Thyroid gland (tissue), 4 donors: ENCODE measurements around the gene TMEM184C.

Source experiments
- CTCF ChIP-seq, 6 experiments: fragments of 200-600 bp in 3 of 6; fragments of 450-650 bp in 3 of 6; sonication (generic) in 3 of 6; IDR thresholded peaks; one replicate each; pipeline ENCODE4 v1.5.1; 2016 to 2019; ENCODE audit warnings: antibody characterized with exemption in 6 of 6, mild to moderate bottlenecking in 2 of 6, inconsistent platforms in 1 of 6, moderate library complexity in 1 of 6
- POLR2A ChIP-seq, 2 donors: fragments of 450-650 bp; IDR thresholded peaks; one replicate each; pipeline ENCODE4 v1.6.1; 2017; ENCODE audit warnings: antibody characterized with exemption in 2 of 2, mild to moderate bottlenecking in 2 of 2, moderate library complexity in 1 of 2

DNA sequence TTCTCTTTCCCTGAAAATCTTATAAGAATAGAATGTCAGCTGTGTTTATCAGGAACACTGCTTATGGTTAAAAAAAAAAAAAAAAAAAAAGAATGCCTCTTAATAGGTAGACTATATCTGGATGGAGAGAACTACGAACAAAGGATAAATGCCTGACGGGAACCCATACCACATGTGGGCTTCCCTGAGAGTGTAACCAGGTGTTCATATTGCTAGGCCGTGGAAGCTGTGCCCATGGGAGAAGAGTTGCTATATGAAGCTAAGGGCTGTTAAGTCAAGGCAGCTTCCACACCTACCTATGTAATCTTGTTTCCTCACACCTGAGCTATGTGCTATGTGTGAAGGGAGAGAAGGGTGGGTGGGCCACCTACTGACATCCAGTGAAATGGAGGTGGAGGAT lies 27.3 kb downstream of the TMEM184C start:
- TF ChIP-seq CTCF (IDR thresholded peaks at IDR 0.05): no peak
- no peak for TF ChIP-seq POLR2A (IDR thresholded peaks at IDR 0.05)
